A549 (cell line): Measurements from ENCODE around the gene CENPF.

Experiments used
- BHLHE40 ChIP-seq: IDR thresholded peaks from 2 replicates; pipeline ENCODE4 v1.6.1; 2012; ENCODE audit warnings: low read depth, low read length, inconsistent platforms
- CTCF ChIP-seq: fragments of >200 bp; sonication (Bioruptor Twin); formaldehyde crosslinking; IDR thresholded peaks from 3 replicates; pipeline ENCODE4 v1.5.1; 2016
- EP300 ChIP-seq, 2 experiments: fragments of >200 bp; sonication (Bioruptor Twin); formaldehyde crosslinking; IDR thresholded peaks; 2 replicates in 1 of 2; 3 replicates in 1 of 2; pipeline ENCODE4 v1.6.1; 2016 to 2017
- KDM5A ChIP-seq: fragments of 200-600 bp; sonication (generic); IDR thresholded peaks from 2 replicates; pipeline ENCODE4 v1.6.1; 2016; ENCODE audit warnings: antibody characterized with exemption, mild to moderate bottlenecking
- MAX ChIP-seq: IDR thresholded peaks from 2 replicates; pipeline ENCODE4 v1.6.1; 2012
- NPAS2 ChIP-seq: fragments of 250-450 bp; sonication (Bioruptor Pico); IDR thresholded peaks from 2 replicates; pipeline ENCODE4 v1.8.0; 2022; ENCODE audit warnings: mild to moderate bottlenecking, moderate library complexity, borderline replicate concordance
- POLR2A ChIP-seq: IDR thresholded peaks from 2 replicates; pipeline ENCODE4 v1.6.1; 2012; ENCODE audit warnings: mild to moderate bottlenecking, low read length
- RFX5 ChIP-seq: fragments of 450-650 bp; IDR thresholded peaks from 2 replicates; pipeline ENCODE4 v1.7.1; 2014; ENCODE audit warnings: antibody characterized with exemption, mild to moderate bottlenecking, moderate library complexity
- ZC3H11A ChIP-seq: fragments of 450-650 bp; IDR thresholded peaks from 2 replicates; pipeline ENCODE4 v1.6.1; 2014; ENCODE audit warnings: antibody characterized with exemption, mild to moderate bottlenecking
- ZFP36 ChIP-seq: fragments of 450-650 bp; IDR thresholded peaks from 2 replicates; pipeline ENCODE4 v1.6.1; 2014; ENCODE audit warnings: borderline replicate concordance; ENCODE audit not compliant: partially characterized antibody
- TF ChIP-seq, protein P1 (sequence below): IDR thresholded peaks from 2 replicates; pipeline ENCODE4 v1.6.1; 2012

- no peak for TF ChIP-seq CTCF
- TF ChIP-seq POLR2A, result no peak
- TF ChIP-seq NPAS2 (CRISPR knock-in tag), result no peak
- no peak for TF ChIP-seq KDM5A
- TF ChIP-seq ZC3H11A, result no peak
- TF ChIP-seq, protein P1, sequence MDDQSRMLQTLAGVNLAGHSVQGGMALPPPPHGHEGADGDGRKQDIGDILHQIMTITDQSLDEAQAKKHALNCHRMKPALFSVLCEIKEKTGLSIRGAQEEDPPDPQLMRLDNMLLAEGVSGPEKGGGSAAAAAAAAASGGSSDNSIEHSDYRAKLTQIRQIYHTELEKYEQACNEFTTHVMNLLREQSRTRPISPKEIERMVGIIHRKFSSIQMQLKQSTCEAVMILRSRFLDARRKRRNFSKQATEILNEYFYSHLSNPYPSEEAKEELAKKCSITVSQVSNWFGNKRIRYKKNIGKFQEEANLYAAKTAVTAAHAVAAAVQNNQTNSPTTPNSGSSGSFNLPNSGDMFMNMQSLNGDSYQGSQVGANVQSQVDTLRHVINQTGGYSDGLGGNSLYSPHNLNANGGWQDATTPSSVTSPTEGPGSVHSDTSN, result no peak
- no peak for TF ChIP-seq BHLHE40
- no peak for TF ChIP-seq MAX
- no peak for TF ChIP-seq EP300 (IDR thresholded peaks at IDR 0.05)
- TF ChIP-seq ZFP36, result no peak
- no peak for TF ChIP-seq RFX5
Measured at GRCh38 chr1:214563881-214564280, 39.1 kb upstream of the CENPF start.
